Measurements from ENCODE around the gene CSRP1.
A peak's percentile ranks its signal among the peaks of the same experiment; 100 is the strongest.

CSRP1 gene

GRCh38 chr1:201450721-201451291 is 56.1 kb downstream of the CSRP1 start:
- no peak for DNase-seq

DNA sequence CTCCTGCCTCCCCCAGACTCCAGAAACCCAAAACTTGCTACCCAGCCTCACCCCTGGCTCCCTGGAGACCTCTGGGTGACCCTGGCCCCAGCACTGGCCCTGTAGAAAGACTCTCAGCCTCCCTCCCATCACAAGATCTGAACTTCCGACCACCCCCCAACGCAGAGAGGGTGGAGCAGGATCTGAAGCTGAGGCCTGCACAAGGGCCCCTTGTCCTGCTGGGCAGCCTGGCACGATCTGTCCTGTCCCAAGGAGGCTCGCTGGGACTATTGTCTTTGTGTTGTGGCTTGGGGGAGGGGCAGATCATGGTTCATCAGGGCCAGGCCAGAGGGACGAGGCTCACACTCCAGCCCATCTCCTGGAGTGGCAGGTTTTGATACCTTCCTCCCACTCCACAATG is 57.9 kb downstream of the CSRP1 start:
- DNase-seq = no peak

DNA sequence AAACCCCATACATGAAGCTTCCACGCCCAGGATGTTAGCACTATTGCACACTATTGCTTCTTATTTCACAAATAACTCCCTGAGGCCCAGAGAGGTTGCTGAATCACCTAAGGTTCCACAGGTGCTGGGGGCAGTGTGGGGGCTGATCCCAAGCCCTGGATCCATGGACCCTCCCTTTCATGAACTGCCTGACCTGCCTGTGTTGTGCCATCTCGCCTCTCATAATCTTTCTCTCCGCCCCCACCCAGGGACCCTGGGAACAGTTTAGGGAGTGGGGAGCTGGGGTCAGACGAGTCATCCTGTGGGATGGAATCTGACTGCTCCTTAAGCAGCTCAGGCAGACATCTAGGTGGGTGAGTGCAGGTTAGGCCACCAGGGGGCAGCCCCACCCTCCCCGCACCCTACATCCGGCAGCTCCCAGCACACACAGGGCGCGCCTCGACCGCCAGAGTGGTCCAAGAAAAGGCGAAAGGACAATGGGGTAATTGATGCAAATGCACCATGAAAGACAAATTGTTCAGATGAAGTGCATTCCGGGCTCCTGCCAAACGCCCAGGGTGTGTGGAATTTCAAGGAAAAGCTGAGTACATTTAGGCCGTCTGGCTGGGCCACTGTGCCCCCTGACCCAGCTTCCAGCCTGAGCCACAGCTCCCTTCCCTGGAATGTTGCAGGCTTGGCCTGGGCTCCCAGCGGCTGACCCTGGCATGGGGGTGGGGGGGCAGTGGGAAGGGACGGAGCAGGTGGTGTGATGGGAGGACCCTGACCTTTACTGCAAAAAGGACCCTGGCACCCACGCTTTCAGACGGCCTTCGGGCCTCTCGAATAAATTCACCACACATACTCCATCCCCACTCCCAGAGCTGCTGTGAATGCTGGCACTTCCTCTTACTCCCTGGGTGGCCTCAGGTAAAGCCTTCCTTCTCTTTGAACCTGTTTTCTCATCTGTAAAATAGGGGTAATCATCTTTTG is 58.7 kb downstream of the CSRP1 start:
- peak; percentile 60 for DNase-seq

DNA sequence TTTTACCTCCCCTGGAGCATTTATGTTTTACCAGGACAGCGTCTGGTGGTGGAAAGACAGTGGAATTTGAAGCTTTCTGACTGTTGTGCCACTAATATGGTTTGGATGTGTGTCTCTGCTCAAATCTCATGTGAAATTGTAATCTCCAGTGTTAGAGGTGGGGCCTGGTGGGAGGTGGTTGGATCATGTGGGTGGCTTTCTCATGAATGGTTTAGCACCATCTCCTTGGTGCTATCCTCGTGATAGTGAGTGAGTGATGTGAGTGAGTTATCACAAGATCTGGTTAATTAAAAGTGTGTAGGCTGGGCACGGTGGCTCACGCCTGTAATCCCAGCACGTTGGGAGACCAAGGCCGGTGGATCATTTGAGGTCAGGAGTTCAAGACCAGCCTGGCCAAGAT is 61.6 kb downstream of the CSRP1 start:
- DNase-seq = no peak

GRCh38 chr1:201444792-201445191 is 62.1 kb downstream of the CSRP1 start:
- DNase-seq = no peak

- DNase-seq = no peak
Observed at GRCh38 chr1:201443747-201444146, 63.2 kb downstream of the CSRP1 start.

DNA sequence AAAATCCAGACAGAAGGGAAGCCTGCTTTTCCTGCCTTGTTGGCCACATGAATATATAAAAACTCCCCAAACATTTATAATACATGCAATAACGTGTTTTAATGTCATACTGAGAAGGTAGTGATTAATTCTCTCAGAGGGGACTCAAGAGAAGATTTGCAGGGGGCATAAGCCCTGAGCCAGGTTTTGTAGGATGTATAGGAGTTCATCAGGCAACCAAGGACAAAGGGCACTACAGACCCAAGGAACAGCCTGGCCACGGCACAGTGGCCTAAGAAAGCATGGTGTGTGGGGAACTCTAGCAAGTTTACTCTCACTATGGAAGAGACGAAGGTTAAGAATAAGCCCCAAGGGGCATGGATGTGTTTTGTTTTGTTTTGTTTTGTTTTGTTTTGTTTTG is 70.0 kb downstream of the CSRP1 start:
- no peak for DNase-seq

DNA sequence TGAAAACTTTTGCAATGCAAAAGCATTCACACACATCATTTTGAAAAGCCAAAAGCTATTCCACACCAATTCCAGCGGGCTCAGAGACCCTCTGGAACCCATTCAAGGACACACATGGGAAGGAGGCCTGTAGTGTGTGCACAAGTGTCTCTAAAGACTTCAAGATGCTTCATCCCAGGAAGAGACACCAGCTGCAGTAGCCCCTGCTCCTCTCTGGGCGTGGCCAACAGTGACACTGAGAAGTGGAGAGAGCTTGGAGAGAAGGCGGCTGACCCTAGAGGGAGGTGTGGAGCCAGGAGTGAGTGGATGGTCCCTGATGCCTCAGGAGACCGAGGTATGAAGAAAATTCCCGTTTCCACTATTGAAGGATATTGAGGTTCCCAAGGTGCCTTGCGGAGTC is 70.5 kb downstream of the CSRP1 start:
- DNase-seq = no peak

GRCh38 chr1:201434266-201434665 is 72.7 kb downstream of the CSRP1 start:
- no peak for DNase-seq

DNA sequence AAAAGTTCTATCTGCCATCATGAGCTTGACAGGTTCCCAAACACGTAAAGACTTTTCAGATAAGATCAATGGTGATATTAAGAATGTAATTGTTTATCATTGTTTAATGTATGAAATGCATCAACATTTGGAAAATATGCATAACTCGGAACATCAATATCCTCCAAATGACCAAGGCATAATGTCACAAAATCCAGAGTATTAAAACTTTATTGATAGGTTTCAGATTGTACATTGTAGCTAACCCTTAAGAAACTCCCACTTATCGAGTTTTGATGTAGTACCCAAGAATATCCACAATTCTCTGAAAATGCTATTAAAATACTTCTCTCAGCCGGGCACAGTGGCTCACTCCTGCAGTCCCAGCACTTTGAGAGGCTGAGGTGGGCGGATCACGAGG is 73.3 kb downstream of the CSRP1 start:
- DNase-seq = no peak

All from NCI-H1694 treated with DMSO at 0.1 percent for 48 hours (cell line).